HEK293T (cell line): ENCODE measurements around the gene ADORA3.

ENCODE experiments used
- BHLHE40 ChIP-seq: fragments of 450-650 bp; IDR thresholded peaks from 2 replicates; pipeline ENCODE4 v1.6.1; 2016; ENCODE audit warnings: mild to moderate bottlenecking, moderate library complexity, borderline replicate concordance
- CTBP1 ChIP-seq: fragments of 450-650 bp; IDR thresholded peaks from 2 replicates; pipeline ENCODE4 v1.6.1; 2016; ENCODE audit warnings: borderline replicate concordance
- ELF4 ChIP-seq: fragments of 450-650 bp; IDR thresholded peaks from 2 replicates; pipeline ENCODE4 v1.6.1; 2017; ENCODE audit warnings: antibody characterized with exemption
- FOXA1 ChIP-seq: fragments of 450-650 bp; IDR thresholded peaks from 2 replicates; pipeline ENCODE4 v1.6.1; 2016; ENCODE audit warnings: mild to moderate bottlenecking
- FOXK2 ChIP-seq: fragments of 450-650 bp; IDR thresholded peaks from 2 replicates; pipeline ENCODE4 v1.6.1; 2016; ENCODE audit warnings: mild to moderate bottlenecking
- FOXM1 ChIP-seq: fragments of 450-650 bp; IDR thresholded peaks from 2 replicates; pipeline ENCODE4 v1.6.1; 2017; ENCODE audit warnings: mild to moderate bottlenecking, borderline replicate concordance
- HDGF ChIP-seq: fragments of 450-650 bp; IDR thresholded peaks from 2 replicates; pipeline ENCODE4 v1.6.1; 2017; ENCODE audit warnings: antibody characterized with exemption, borderline replicate concordance
- L3MBTL2 ChIP-seq: fragments of 450-650 bp; conservative IDR thresholded peaks from 2 replicates; pipeline ENCODE4 v1.6.1; 2016; ENCODE audit warnings: mild to moderate bottlenecking
- LEF1 ChIP-seq: fragments of 450-650 bp; IDR thresholded peaks from 2 replicates; pipeline ENCODE4 v1.6.1; 2017; ENCODE audit warnings: mild to moderate bottlenecking, borderline replicate concordance
- NFRKB ChIP-seq: fragments of 450-650 bp; IDR thresholded peaks from 2 replicates; pipeline ENCODE4 v1.6.1; 2016; ENCODE audit warnings: mild to moderate bottlenecking, moderate library complexity
- SP1 ChIP-seq: fragments of 450-650 bp; IDR thresholded peaks from 2 replicates; pipeline ENCODE4 v1.6.1; 2017
- SUZ12 ChIP-seq: fragments of 450-650 bp; IDR thresholded peaks from 2 replicates; pipeline ENCODE4 v1.6.1; 2016; ENCODE audit warnings: mild to moderate bottlenecking
- TARDBP ChIP-seq: fragments of 450-650 bp; IDR thresholded peaks from 2 replicates; pipeline ENCODE4 v1.6.1; 2016
- ZNF384 ChIP-seq: fragments of 450-650 bp; IDR thresholded peaks from 2 replicates; pipeline ENCODE4 v1.6.1; 2016

- TF ChIP-seq BHLHE40, result no peak
- TF ChIP-seq SP1, result no peak
- TF ChIP-seq FOXK2, result no peak
- no peak for TF ChIP-seq TARDBP
- TF ChIP-seq FOXA1, result no peak
- no peak for TF ChIP-seq ZNF384
- TF ChIP-seq ELF4, result no peak
- no peak for TF ChIP-seq SUZ12
- no peak for TF ChIP-seq FOXM1
- TF ChIP-seq NFRKB, result no peak
- no peak for TF ChIP-seq CTBP1
- TF ChIP-seq L3MBTL2, result no peak
- no peak for TF ChIP-seq LEF1
- no peak for TF ChIP-seq HDGF
These were observed 664 bp upstream of the ADORA3 start for GRCh38 chr1:111504097-111504496.
